NCI-H1105 treated with DMSO at 0.1 percent for 48 hours (cell line): ENCODE data around the gene CDH4.
"Not testable (repeated sequence)": the region's sequence is repeated elsewhere in the genome, so short reads cannot be mapped to it uniquely, and the experiment has no call there.

ENCODE experiments used
- DNase-seq: peaks from one replicate; lab custom pipeline; 2025; lab: John Stamatoyannopoulos, UW

CDH4 gene

GRCh38 chr20:61847420-61847748, 595.3 kb downstream of the CDH4 start:
- DNase-seq: no peak

DNA sequence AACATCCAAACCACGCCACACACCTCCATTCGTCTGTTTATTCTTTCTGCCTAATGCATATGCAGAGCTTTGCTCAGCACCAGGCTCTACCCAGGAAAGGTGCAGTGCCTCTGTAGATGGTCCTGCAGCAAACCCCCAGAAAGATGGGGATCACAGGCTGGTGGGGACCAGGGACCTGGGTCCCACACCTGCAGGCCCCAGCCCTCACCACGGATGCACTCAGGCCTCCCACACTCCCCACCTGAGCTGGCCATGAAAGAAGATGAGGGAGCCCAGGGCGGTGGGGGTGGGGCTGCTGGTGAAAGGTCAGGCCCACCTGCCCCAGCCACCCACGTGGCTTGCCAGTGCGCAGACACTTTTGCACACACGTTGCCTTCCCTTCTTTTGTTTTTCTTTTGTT, 595.9 kb downstream of the CDH4 start:
- no peak for DNase-seq

- no peak for DNase-seq
Measured at GRCh38 chr20:61848851-61849250, 596.8 kb downstream of the CDH4 start.

GRCh38 chr20:61849376-61849775, 597.3 kb downstream of the CDH4 start:
- no peak for DNase-seq

GRCh38 chr20:61849822-61850221, 597.8 kb downstream of the CDH4 start:
- no peak for DNase-seq

DNA sequence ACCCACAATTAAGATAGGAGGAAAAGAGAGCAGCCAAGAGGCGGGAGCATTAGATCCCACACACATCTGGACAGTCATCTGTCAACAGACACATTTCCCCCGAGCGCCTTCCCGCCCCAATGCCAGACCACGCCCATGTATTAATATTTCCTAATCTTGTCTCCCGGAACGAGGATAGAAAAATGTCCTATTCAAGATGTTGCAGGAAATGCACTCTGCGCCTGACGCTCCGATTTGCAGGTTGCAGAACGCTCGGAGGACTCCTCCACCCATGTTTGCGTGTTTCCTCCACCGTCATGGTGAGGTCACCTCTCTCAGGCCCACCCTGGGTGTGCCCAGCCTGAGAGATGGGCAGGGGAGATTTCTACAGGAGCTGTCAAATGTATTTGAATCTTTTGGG, 598.4 kb downstream of the CDH4 start:
- DNase-seq: no peak

- DNase-seq: no peak
Measured at GRCh38 chr20:61850926-61851900, 599.2 kb downstream of the CDH4 start.

DNA sequence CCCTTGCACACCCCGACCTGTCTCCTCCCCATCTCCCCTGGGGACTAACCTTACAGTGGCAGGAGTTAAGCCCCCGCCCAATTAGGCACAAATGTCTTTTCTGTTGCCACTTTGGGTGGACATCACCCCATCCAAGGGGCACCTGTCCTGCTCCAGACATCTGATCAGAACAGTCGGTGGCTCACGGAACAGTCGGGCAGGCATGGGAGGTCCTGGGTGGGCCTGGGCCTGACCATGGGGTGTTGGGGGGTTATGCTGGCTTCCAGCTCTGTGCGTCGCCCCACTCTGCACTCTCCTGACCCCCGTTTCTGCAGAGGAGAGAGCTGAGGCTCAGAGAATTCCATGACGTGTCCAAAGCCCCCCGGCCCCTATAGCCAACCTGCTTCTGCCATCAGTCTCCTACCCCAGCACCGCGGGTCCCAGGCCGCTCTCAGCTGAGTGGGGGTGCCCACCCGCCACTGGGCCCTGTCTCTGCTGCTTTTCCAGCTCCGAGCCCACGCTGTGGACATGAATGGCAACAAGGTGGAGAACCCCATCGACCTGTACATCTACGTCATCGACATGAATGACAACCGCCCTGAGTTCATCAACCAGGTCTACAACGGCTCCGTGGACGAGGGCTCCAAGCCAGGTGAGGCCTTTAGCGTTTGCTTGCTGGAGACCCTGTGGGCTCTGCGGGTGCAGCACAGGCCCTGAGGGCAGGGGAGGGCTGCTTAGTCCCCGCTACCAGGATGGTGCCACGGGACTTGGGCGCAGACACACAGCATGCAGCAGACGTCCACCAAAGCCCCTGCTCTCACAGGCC, 600.4 kb downstream of the CDH4 start:
- DNase-seq: no peak

DNA sequence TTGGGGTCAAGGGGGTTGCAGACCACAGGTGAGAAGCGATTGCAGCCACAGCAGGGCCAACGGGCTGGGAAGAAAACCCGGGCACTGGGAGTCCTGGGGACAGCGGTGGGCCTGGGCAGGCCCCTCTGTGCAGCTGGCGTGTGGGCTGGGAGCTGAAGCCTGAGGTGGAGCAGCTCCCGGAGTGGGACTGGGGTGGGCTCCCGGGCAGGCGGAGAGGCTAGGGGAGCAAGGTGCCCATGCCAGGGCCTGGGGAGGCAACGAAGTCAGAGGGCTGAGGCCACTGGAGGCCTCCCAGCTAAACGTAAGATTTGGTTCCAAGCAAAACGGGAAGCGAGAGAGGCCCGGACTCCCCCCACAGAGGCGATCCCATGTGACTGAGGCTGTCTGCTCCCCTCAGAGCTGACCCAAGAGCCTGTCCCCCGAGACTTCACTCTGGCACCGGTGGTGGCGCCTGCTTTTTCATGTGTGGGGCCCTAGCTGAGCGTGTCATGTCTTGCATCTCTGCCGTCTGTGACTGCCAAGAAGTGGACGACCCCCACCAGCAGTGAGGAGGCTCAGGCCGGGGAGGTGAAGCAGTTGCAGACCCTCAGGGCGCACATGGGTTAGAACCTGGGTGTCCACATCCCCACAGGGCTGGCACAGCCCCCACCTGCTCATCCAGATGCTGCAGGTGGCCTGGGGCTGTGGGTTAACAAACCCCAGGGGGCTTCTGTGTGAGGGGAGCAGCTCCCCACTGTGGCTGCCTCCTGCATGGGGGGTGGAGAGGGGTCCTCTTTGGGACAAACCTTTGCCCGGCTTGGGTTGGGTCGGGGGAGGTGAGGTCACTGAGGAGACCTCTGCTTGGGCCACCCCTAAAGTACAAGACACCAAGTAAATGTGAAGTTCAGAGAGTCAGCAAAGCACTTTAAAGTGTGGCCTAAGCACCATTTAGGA, 601.3 kb downstream of the CDH4 start:
- no peak for DNase-seq

GRCh38 chr20:61854538-61854937, 602.5 kb downstream of the CDH4 start:
- DNase-seq: not testable (repeated sequence)

GRCh38 chr20:61855286-61855685, 603.2 kb downstream of the CDH4 start:
- DNase-seq: no peak

GRCh38 chr20:61856626-61857413, 604.8 kb downstream of the CDH4 start:
- DNase-seq: no peak

DNA sequence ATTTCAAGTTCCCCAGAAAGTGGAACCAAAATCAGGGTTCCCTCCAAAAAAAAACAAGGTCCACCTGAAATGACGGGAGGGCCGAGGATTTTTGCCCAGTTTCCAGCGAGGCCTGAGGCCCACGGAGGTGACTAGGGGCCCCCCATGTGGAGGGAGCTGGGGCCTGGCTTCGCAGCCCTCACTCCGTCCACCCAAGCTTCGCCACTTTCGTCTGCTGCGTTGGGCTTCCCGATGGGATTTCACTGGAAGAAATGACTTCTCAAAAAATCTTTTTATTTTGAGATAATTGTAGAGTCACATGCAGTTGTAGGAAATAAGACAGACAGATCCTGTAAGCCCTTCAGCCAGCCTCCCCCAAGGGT, 605.3 kb downstream of the CDH4 start:
- DNase-seq: no peak

DNA sequence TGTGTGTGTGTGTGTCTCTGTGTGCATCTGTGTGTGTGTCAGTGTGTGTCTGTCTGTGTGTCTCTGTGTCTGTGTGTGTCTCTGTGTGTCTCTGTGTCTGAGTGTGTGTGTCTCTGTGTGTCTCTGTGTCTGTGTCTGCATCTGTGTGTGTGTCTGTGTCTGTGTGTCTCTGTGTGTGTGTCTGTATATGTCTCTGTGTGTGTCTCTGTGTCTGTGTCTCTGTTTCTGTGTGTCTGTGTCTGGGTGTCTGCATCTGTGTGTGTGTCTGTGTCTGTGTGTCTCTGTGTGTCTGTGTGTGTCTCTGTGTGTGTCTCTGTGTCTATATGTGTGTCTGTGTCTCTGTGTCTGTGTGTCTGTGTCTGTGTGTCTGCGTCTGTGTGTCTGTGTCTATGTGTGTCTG, 605.8 kb downstream of the CDH4 start:
- no peak for DNase-seq

DNA sequence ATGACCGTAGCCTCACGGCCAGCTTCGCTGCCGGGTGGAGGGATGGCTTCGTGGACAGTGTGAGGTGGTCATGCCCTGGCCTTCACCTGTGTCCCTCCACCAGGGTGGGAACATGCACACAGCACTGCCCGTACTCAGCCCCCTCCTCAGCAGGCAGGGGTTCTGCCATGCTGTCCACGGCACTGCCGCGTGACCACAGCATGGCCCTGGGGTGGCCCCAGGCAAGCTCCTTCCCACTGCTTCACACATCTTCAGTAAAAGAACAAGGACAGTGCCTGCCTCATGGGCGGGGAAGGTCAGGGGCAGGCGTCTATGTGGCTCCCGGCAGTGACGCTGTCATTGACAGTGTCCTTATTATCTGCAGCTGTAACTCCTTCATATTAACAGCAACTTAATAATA, 607.7 kb downstream of the CDH4 start:
- DNase-seq: no peak

DNA sequence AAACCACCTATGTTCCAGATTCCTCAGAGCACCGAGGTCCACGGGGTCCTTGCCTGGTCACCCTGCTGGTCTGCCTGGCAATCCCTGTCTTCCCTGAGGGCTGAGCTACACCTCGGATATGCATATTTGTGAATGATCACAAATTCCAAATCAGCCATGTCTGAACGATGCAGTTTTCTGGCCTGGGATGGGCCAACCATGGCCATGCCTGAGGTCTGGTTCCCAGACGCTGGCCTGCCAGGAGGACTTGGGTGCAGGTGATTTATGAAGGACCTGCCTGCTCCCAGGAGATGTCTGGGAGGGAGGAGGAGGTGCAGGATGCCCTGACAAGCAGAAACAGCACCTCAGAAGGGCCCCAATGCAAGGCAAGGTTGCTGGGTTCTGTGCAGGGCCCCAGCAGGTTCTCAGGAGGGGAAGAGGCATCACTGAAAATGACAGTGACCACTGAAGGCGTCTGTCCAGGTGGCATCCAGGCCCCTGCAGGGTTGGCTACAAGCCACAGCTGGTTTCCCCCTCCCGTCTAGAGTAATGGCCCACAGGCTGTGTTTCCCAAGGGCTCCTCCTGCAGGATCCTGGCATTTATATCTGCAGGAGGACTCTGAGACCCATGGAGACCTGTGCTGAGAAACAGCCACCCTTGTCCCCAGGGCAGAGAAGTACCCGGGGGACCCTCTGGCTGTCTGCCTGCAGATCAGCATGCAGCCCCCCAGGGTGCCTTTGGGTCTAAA, 608.4 kb downstream of the CDH4 start:
- no peak for DNase-seq

DNA sequence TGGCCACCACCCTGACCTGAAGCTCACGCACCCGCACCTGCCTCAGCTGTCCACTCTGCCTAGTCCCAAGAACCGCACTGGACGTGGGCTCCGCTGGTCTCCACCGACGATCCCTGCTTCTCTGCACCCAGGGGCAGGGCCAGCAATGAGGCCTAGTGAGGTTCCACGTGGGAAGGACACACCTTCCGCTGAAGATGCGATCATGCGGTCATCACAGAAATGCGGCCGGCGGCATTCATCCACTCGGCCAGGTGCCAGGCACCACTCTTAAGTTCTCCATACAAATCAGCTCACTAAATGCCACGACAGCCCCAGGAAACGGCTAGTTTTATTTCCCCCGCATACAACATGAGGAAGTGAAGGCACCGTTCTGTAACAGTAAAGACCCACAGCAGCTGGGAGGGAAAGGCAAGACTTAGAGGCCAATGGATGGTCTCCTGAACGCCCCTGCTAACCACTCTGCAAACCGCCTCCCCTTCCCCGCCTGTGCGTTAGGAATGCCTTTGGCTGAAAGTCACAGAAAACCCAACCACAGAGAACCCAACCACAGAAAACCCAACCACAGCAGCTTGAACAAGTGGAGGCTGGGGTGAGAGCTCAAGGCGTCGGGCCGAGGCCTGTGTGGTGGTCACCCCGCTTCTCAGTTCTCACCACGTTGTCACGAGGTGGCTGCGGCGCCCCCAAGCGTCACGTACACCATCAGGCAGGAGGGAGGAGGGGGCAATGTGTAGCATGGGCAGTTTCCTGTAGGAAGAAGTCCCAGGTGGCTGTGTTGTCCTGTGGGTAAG, 609.2 kb downstream of the CDH4 start:
- no peak for DNase-seq

GRCh38 chr20:61861858-61862257, 609.8 kb downstream of the CDH4 start:
- no peak for DNase-seq

DNA sequence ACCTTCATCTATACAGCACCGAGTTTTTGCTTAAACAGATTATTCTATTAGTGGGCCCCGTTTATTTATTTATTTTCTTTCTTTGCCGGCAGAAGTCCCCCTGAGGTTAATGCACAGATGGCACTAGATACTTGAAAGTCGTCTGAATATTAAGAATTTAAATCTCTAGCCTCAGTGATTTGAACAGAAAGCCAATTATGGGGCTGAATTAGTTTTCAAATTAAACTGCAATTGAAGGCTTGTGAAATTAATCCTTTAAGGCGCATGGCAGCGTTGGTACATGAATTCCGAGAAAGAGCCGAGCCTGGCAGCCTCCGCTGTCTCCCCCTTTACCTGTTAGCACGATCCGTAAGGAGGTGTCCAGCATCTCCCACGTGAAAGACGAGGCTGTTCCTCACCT, 610.8 kb downstream of the CDH4 start:
- DNase-seq: no peak

DNA sequence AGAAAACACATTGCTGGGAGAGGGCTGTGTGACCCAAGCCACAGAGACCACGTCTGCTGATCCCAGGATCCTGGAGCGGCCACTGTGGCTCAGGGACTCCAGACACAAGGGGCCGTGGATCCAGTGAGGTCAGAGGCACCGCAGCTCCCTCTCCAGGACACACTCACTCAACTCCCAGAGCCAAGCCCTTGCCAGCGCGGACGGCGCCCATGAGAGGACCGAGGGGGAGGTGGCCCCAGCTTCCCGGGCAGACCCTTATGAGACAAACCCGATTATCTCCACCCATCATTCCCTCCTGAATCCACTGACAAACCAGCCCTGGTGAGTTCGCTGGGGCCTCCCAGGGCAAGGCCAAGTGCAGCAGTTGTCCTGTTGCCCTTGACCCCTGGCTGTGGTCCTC, 612.4 kb downstream of the CDH4 start:
- DNase-seq: no peak
